D341Med (cell line): ENCODE results near the gene RBM6.
A peak's percentile ranks its signal among the peaks of the same experiment; 100 is the strongest.
"Not testable (repeated sequence)": the region's sequence is repeated elsewhere in the genome, so short reads cannot be mapped to it uniquely, and the experiment has no call there.

Source experiments
- DNase-seq: peaks from one replicate; pipeline ENCODE4 v3.0.0; 2012; ENCODE audit warnings: low spot score

The RBM6 gene

GRCh38 chr3:49976942-49977341, 37.0 kb downstream of the RBM6 start:
- no peak for DNase-seq

- no peak for DNase-seq
Observed at GRCh38 chr3:49984394-49984793, 44.4 kb downstream of the RBM6 start.

GRCh38 chr3:49992326-49992725, 52.4 kb downstream of the RBM6 start:
- no peak for DNase-seq

- no peak for DNase-seq
Observed at GRCh38 chr3:49994476-49994875, 54.5 kb downstream of the RBM6 start.

- DNase-seq: no peak
Observed at GRCh38 chr3:49996016-49996415, 56.1 kb downstream of the RBM6 start.

- no peak for DNase-seq
Observed at GRCh38 chr3:49997862-49998261, 57.9 kb downstream of the RBM6 start.

GRCh38 chr3:49998326-49998725, 58.4 kb downstream of the RBM6 start:
- DNase-seq: no peak

- no peak for DNase-seq
Observed at GRCh38 chr3:50001511-50001910, 61.6 kb downstream of the RBM6 start.

GRCh38 chr3:50003216-50003615, 63.3 kb downstream of the RBM6 start:
- DNase-seq: no peak

GRCh38 chr3:50003824-50004223, 63.9 kb downstream of the RBM6 start:
- DNase-seq: no peak

- no peak for DNase-seq
Observed at GRCh38 chr3:50008931-50009330, 69.0 kb downstream of the RBM6 start.

- no peak for DNase-seq
Observed at GRCh38 chr3:50010959-50011358, 71.0 kb downstream of the RBM6 start.

GRCh38 chr3:50015918-50016317, 76.0 kb downstream of the RBM6 start:
- DNase-seq: no peak

GRCh38 chr3:50028346-50028745, 88.4 kb downstream of the RBM6 start:
- DNase-seq: no peak

- not testable (repeated sequence) for DNase-seq
Observed at GRCh38 chr3:50031201-50031600, 91.3 kb downstream of the RBM6 start.

GRCh38 chr3:50044976-50045375, 105.0 kb downstream of the RBM6 start:
- no peak for DNase-seq

- DNase-seq: no peak
Observed at GRCh38 chr3:50047426-50047825, 107.5 kb downstream of the RBM6 start.

GRCh38 chr3:50050361-50050760, 110.4 kb downstream of the RBM6 start:
- DNase-seq: no peak

GRCh38 chr3:50057756-50058155, 117.8 kb downstream of the RBM6 start:
- no peak for DNase-seq

- no peak for DNase-seq
Observed at GRCh38 chr3:50068134-50068533, 128.2 kb downstream of the RBM6 start.

- DNase-seq: no peak
Observed at GRCh38 chr3:50078091-50078490, 138.1 kb downstream of the RBM6 start.

GRCh38 chr3:50078622-50079021, 138.7 kb downstream of the RBM6 start:
- DNase-seq: no peak

GRCh38 chr3:50084951-50085350, 145.0 kb downstream of the RBM6 start:
- DNase-seq: not testable (repeated sequence)

GRCh38 chr3:50088725-50089608, 149.0 kb downstream of the RBM6 start, which contains the start of gene RBM5:
RBM5 (plus strand) TSS chr3:50088919; CDS start chr3:50090435, 1,516 bp downstream.
- DNase-seq: peak; percentile 96
